ENCODE measurements around the gene LRRC74A.
A peak's percentile ranks its signal among the peaks of the same experiment; 100 is the strongest.

Gene LRRC74A

GRCh38 chr14:76782885-76783566, 43.2 kb upstream of the LRRC74A start:
- Histone ChIP-seq H3K4me3 (ENCODE audit: low read length) (no peak overlapping the region), H3K4me2 (ENCODE audit: low read length) (no peak overlapping the region), H3K56ac (ENCODE audit: low read length) (peak overlapping the region; percentile 22), H4K8ac (ENCODE audit: low read depth, low read length) (no peak overlapping the region), H3K4ac (ENCODE audit: low read depth, low read length) (no peak overlapping the region), H3K27me3 (ENCODE audit: insufficient read depth, low read length, poor library complexity) (no peaks in the 10 kb centered on the region), H3K9ac (ENCODE audit: low read length) (peak overlapping the region; percentile 23), H3K79me1 (ENCODE audit: low read length) (no peaks in the 10 kb centered on the region), H3K23ac (ENCODE audit: low read length) (peak overlapping the region; percentile 15), H2AK5ac (ENCODE audit: low read length) (no peak overlapping the region), H3K18ac (ENCODE audit: low read length) (no peak overlapping the region), H3K4me1 (ENCODE audit: control insufficient read depth, low read depth, low read length) (peaks cover 10% of the 10 kb centered on the region), H3K79me2 (ENCODE audit: control insufficient read depth, insufficient read depth, low read length) (no peaks in the 10 kb centered on the region), H2BK5ac (ENCODE audit: low read length) (peak overlapping the region; percentile 13), H3K27ac (ENCODE audit: low read depth, low read length) (no peak overlapping the region), H3K36me3 (ENCODE audit: control insufficient read depth, insufficient read depth, low read length) (no peaks in the 10 kb centered on the region), H2BK15ac (replicated peaks; ENCODE audit: low read depth) (no peak overlapping the region), H2BK120ac (ENCODE audit: low read depth, low read length) (no peak overlapping the region), H4K5ac (ENCODE audit: low read length) (no peak overlapping the region)
- peak; percentile 67 for DNase-seq
- WGBS (ENCODE audit: extremely low coverage, insufficient coverage, low lambda C conversion rate), result no CpG with 5 or more reads among the region's 9 CpGs

- Histone ChIP-seq H3K4me1 (ENCODE audit: control insufficient read depth, low read depth, low read length) (peaks cover 10% of the 10 kb centered on the region), H2AK5ac (ENCODE audit: low read length) (no peak overlapping the region), H3K9ac (ENCODE audit: low read length) (no peak overlapping the region), H3K23ac (ENCODE audit: low read length) (no peak overlapping the region), H3K27me3 (ENCODE audit: insufficient read depth, low read length, poor library complexity) (no peaks in the 10 kb centered on the region), H3K27ac (ENCODE audit: low read depth, low read length) (no peak overlapping the region), H3K79me2 (ENCODE audit: control insufficient read depth, insufficient read depth, low read length) (no peaks in the 10 kb centered on the region), H3K4ac (ENCODE audit: low read depth, low read length) (no peak overlapping the region), H3K79me1 (ENCODE audit: low read length) (no peaks in the 10 kb centered on the region), H3K36me3 (ENCODE audit: control insufficient read depth, insufficient read depth, low read length) (no peaks in the 10 kb centered on the region), H2BK5ac (ENCODE audit: low read length) (no peak overlapping the region), H4K8ac (ENCODE audit: low read depth, low read length) (no peak overlapping the region), H2BK120ac (ENCODE audit: low read depth, low read length) (no peak overlapping the region), H3K56ac (ENCODE audit: low read length) (no peak overlapping the region), H3K18ac (ENCODE audit: low read length) (no peak overlapping the region), H3K4me2 (ENCODE audit: low read length) (no peak overlapping the region), H4K5ac (ENCODE audit: low read length) (no peak overlapping the region), H2BK15ac (replicated peaks; ENCODE audit: low read depth) (no peak overlapping the region), H3K4me3 (ENCODE audit: low read length) (no peak overlapping the region)
- WGBS (ENCODE audit: extremely low coverage, insufficient coverage, low lambda C conversion rate), result no CpG with 5 or more reads among the region's 6 CpGs
- DNase-seq, result no peak
Observed at GRCh38 chr14:76784266-76784874, 41.8 kb upstream of the LRRC74A start.

GRCh38 chr14:76784881-76785280, 41.3 kb upstream of the LRRC74A start:
- Histone ChIP-seq H2BK15ac (replicated peaks; ENCODE audit: low read depth) (no peak overlapping the region), H3K4me2 (ENCODE audit: low read length) (no peak overlapping the region), H3K79me2 (ENCODE audit: control insufficient read depth, insufficient read depth, low read length) (no peaks in the 10 kb centered on the region), H3K4me3 (ENCODE audit: low read length) (no peak overlapping the region), H3K79me1 (ENCODE audit: low read length) (no peaks in the 10 kb centered on the region), H3K36me3 (ENCODE audit: control insufficient read depth, insufficient read depth, low read length) (no peaks in the 10 kb centered on the region), H3K56ac (ENCODE audit: low read length) (no peak overlapping the region), H3K23ac (ENCODE audit: low read length) (no peak overlapping the region), H2BK120ac (ENCODE audit: low read depth, low read length) (no peak overlapping the region), H2BK5ac (ENCODE audit: low read length) (no peak overlapping the region), H3K4me1 (ENCODE audit: control insufficient read depth, low read depth, low read length) (peaks cover 10% of the 10 kb centered on the region), H3K27ac (ENCODE audit: low read depth, low read length) (no peak overlapping the region), H2AK5ac (ENCODE audit: low read length) (no peak overlapping the region), H3K4ac (ENCODE audit: low read depth, low read length) (no peak overlapping the region), H3K27me3 (ENCODE audit: insufficient read depth, low read length, poor library complexity) (no peaks in the 10 kb centered on the region), H3K18ac (ENCODE audit: low read length) (no peak overlapping the region), H3K9ac (ENCODE audit: low read length) (no peak overlapping the region), H4K8ac (ENCODE audit: low read depth, low read length) (no peak overlapping the region), H4K5ac (ENCODE audit: low read length) (no peak overlapping the region)
- WGBS (ENCODE audit: extremely low coverage, insufficient coverage, low lambda C conversion rate), result no CpG with 5 or more reads among the region's 2 CpGs
- DNase-seq, result peak; percentile 92

GRCh38 chr14:76786601-76787000, 39.6 kb upstream of the LRRC74A start:
- no peak overlapping the region for H3K4me3 ChIP-seq (ENCODE audit: low read length)
- peaks cover 10% of the 10 kb centered on the region for H3K4me1 ChIP-seq (ENCODE audit: control insufficient read depth, low read depth, low read length)
- no peak overlapping the region for H2BK120ac ChIP-seq (ENCODE audit: low read depth, low read length)
- WGBS (ENCODE audit: extremely low coverage, insufficient coverage, low lambda C conversion rate), result no CpG with 5 or more reads among the region's 2 CpGs
- no peak overlapping the region for H3K27ac ChIP-seq (ENCODE audit: low read depth, low read length)
- H3K4ac ChIP-seq (ENCODE audit: low read depth, low read length), result no peak overlapping the region
- no peak overlapping the region for H2AK5ac ChIP-seq (ENCODE audit: low read length)
- no peak overlapping the region for H2BK5ac ChIP-seq (ENCODE audit: low read length)
- no peak for DNase-seq
- H3K23ac ChIP-seq (ENCODE audit: low read length), result no peak overlapping the region
- no peak overlapping the region for H3K18ac ChIP-seq (ENCODE audit: low read length)
- no peak overlapping the region for H2BK15ac ChIP-seq (replicated peaks; ENCODE audit: low read depth)
- no peak overlapping the region for H4K8ac ChIP-seq (ENCODE audit: low read depth, low read length)
- H3K27me3 ChIP-seq (ENCODE audit: insufficient read depth, low read length, poor library complexity), result no peaks in the 10 kb centered on the region
- H4K5ac ChIP-seq (ENCODE audit: low read length), result no peak overlapping the region
- H3K79me2 ChIP-seq (ENCODE audit: control insufficient read depth, insufficient read depth, low read length), result no peaks in the 10 kb centered on the region
- no peaks in the 10 kb centered on the region for H3K36me3 ChIP-seq (ENCODE audit: control insufficient read depth, insufficient read depth, low read length)
- no peaks in the 10 kb centered on the region for H3K79me1 ChIP-seq (ENCODE audit: low read length)
- no peak overlapping the region for H3K9ac ChIP-seq (ENCODE audit: low read length)
- H3K4me2 ChIP-seq (ENCODE audit: low read length), result no peak overlapping the region
- no peak overlapping the region for H3K56ac ChIP-seq (ENCODE audit: low read length)

GRCh38 chr14:76792422-76792821, 33.8 kb upstream of the LRRC74A start:
- H3K27ac ChIP-seq (ENCODE audit: low read depth, low read length), result no peak overlapping the region
- no peaks in the 10 kb centered on the region for H3K4me1 ChIP-seq (ENCODE audit: control insufficient read depth, low read depth, low read length)
- H4K8ac ChIP-seq (ENCODE audit: low read depth, low read length), result no peak overlapping the region
- H3K4me2 ChIP-seq (ENCODE audit: low read length), result no peak overlapping the region
- H3K79me1 ChIP-seq (ENCODE audit: low read length), result no peaks in the 10 kb centered on the region
- no peaks in the 10 kb centered on the region for H3K27me3 ChIP-seq (ENCODE audit: insufficient read depth, low read length, poor library complexity)
- no peak overlapping the region for H2BK120ac ChIP-seq (ENCODE audit: low read depth, low read length)
- no peak overlapping the region for H3K56ac ChIP-seq (ENCODE audit: low read length)
- H2AK5ac ChIP-seq (ENCODE audit: low read length), result no peak overlapping the region
- no peak overlapping the region for H3K9ac ChIP-seq (ENCODE audit: low read length)
- H3K18ac ChIP-seq (ENCODE audit: low read length), result no peak overlapping the region
- no peak for DNase-seq
- no peak overlapping the region for H3K4me3 ChIP-seq (ENCODE audit: low read length)
- no peaks in the 10 kb centered on the region for H3K36me3 ChIP-seq (ENCODE audit: control insufficient read depth, insufficient read depth, low read length)
- H2BK15ac ChIP-seq (replicated peaks; ENCODE audit: low read depth), result no peak overlapping the region
- no peak overlapping the region for H3K4ac ChIP-seq (ENCODE audit: low read depth, low read length)
- no peak overlapping the region for H3K23ac ChIP-seq (ENCODE audit: low read length)
- no peak overlapping the region for H2BK5ac ChIP-seq (ENCODE audit: low read length)
- no peak overlapping the region for H4K5ac ChIP-seq (ENCODE audit: low read length)
- no CpG with 5 or more reads among the region's 2 CpGs for WGBS (ENCODE audit: extremely low coverage, insufficient coverage, low lambda C conversion rate)
- H3K79me2 ChIP-seq (ENCODE audit: control insufficient read depth, insufficient read depth, low read length), result no peaks in the 10 kb centered on the region

GRCh38 chr14:76793324-76793723, 32.9 kb upstream of the LRRC74A start:
- no peak overlapping the region for H4K5ac ChIP-seq (ENCODE audit: low read length)
- no peaks in the 10 kb centered on the region for H3K4me1 ChIP-seq (ENCODE audit: control insufficient read depth, low read depth, low read length)
- no peak overlapping the region for H3K56ac ChIP-seq (ENCODE audit: low read length)
- no peak overlapping the region for H3K27ac ChIP-seq (ENCODE audit: low read depth, low read length)
- H3K27me3 ChIP-seq (ENCODE audit: insufficient read depth, low read length, poor library complexity), result no peaks in the 10 kb centered on the region
- H3K23ac ChIP-seq (ENCODE audit: low read length), result no peak overlapping the region
- no peak overlapping the region for H2BK5ac ChIP-seq (ENCODE audit: low read length)
- no peak overlapping the region for H3K18ac ChIP-seq (ENCODE audit: low read length)
- H2BK15ac ChIP-seq (replicated peaks; ENCODE audit: low read depth), result no peak overlapping the region
- no peaks in the 10 kb centered on the region for H3K36me3 ChIP-seq (ENCODE audit: control insufficient read depth, insufficient read depth, low read length)
- no CpG with 5 or more reads among the region's 4 CpGs for WGBS (ENCODE audit: extremely low coverage, insufficient coverage, low lambda C conversion rate)
- H3K4me2 ChIP-seq (ENCODE audit: low read length), result no peak overlapping the region
- H2AK5ac ChIP-seq (ENCODE audit: low read length), result no peak overlapping the region
- H3K4me3 ChIP-seq (ENCODE audit: low read length), result no peak overlapping the region
- no peak overlapping the region for H3K4ac ChIP-seq (ENCODE audit: low read depth, low read length)
- no peak overlapping the region for H3K9ac ChIP-seq (ENCODE audit: low read length)
- no peak for DNase-seq
- no peak overlapping the region for H4K8ac ChIP-seq (ENCODE audit: low read depth, low read length)
- H2BK120ac ChIP-seq (ENCODE audit: low read depth, low read length), result no peak overlapping the region
- no peaks in the 10 kb centered on the region for H3K79me1 ChIP-seq (ENCODE audit: low read length)
- H3K79me2 ChIP-seq (ENCODE audit: control insufficient read depth, insufficient read depth, low read length), result no peaks in the 10 kb centered on the region
